Measurements from ENCODE around the gene IRX3.
"Not testable (repeated sequence)": the region's sequence is repeated elsewhere in the genome, so short reads cannot be mapped to it uniquely, and the experiment has no call there.

IRX3 gene

GRCh38 chr16:54265575-54266107, 20.9 kb downstream of the IRX3 start:
- no peak overlapping the region for H3K4me3 ChIP-seq (replicated peaks; ENCODE audit: low read depth, low read length)
- no peak for DNase-seq (ENCODE audit: extremely low read depth, low read depth)
- no peak for TF ChIP-seq CTCF (IDR thresholded peaks at IDR 0.05; ENCODE audit: low read depth, low read length, missing control alignments)

- TF ChIP-seq CTCF (IDR thresholded peaks at IDR 0.05; ENCODE audit: low read depth, low read length, missing control alignments): no peak
- H3K4me3 ChIP-seq (replicated peaks; ENCODE audit: low read depth, low read length): no peak overlapping the region
- DNase-seq (ENCODE audit: extremely low read depth, low read depth): no peak
These were observed 33.5 kb downstream of the IRX3 start for GRCh38 chr16:54253118-54253517.

- no peak for TF ChIP-seq CTCF (IDR thresholded peaks at IDR 0.05; ENCODE audit: low read depth, low read length, missing control alignments)
- H3K4me3 ChIP-seq (replicated peaks; ENCODE audit: low read depth, low read length): no peak overlapping the region
- no peak for DNase-seq (ENCODE audit: extremely low read depth, low read depth)
These were observed 37.5 kb downstream of the IRX3 start for GRCh38 chr16:54248863-54249710.

- not testable (repeated sequence) for H3K4me3 ChIP-seq (replicated peaks; ENCODE audit: low read depth, low read length); DNase-seq (ENCODE audit: extremely low read depth, low read depth)
These were observed 38.9 kb downstream of the IRX3 start for GRCh38 chr16:54247705-54248104.

- TF ChIP-seq CTCF (IDR thresholded peaks at IDR 0.05; ENCODE audit: low read depth, low read length, missing control alignments): no peak
- no peak for DNase-seq (ENCODE audit: extremely low read depth, low read depth)
- no peak overlapping the region for H3K4me3 ChIP-seq (replicated peaks; ENCODE audit: low read depth, low read length)
These were observed 40.1 kb downstream of the IRX3 start for GRCh38 chr16:54246454-54246821.

GRCh38 chr16:54245788-54246453, 40.7 kb downstream of the IRX3 start:
- no peak for DNase-seq (ENCODE audit: extremely low read depth, low read depth)
- no peak overlapping the region for H3K4me3 ChIP-seq (replicated peaks; ENCODE audit: low read depth, low read length)
- TF ChIP-seq CTCF (IDR thresholded peaks at IDR 0.05; ENCODE audit: low read depth, low read length, missing control alignments): no peak

Data from HFF-Myc (cell line).